ENCODE data around the gene ZNF620.
"Not testable (repeated sequence)": the region's sequence is repeated elsewhere in the genome, so short reads cannot be mapped to it uniquely, and the experiment has no call there.

The ZNF620 gene

DNA sequence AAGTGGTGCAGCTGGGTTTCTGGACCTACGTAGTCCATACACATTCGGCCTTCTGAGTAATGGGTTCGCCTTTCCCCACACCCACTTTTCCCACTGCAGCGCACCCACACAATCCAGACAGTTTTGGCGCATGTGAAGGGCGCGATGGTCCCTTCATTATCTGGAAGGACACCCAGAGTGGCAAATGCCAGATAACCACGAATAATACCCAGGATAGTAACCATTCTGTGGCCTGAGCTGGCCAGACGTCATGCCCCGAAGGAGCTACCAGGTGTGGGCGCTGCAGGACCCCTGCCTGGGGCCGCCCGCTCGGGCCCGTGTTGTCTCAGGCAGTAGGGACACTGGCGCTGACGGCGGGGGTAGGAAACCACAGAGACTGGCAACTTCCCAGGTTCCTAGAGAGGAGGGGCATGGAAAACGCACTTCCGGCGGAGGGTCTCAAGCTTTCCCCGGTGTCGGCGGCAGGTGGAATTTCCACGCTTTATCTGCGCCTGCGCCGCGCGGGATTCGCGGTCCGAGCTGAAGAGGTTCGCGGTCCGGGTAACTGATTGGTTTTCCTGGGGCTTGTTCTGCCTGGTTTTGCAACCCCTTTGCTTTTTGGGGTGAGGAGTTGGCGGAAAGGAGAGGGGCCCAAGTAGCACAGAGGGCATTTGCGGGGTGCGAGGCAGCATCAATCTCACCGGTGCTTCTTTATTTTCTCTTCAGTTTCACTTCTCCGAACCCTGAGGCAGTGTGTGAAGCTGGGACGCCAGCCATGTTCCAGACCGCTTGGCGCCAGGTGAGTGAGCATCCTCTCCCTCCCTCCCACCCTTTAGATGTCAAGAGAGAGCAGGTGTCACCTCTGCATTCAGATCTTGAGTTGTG is at the start of gene ZNF620:
TSS of gene ZNF620 (plus strand) at position 441 of the 864 bp plus-strand sequence. CDS start at position 755, 314 bp downstream.
- DNase-seq, result peak; percentile 77

DNA sequence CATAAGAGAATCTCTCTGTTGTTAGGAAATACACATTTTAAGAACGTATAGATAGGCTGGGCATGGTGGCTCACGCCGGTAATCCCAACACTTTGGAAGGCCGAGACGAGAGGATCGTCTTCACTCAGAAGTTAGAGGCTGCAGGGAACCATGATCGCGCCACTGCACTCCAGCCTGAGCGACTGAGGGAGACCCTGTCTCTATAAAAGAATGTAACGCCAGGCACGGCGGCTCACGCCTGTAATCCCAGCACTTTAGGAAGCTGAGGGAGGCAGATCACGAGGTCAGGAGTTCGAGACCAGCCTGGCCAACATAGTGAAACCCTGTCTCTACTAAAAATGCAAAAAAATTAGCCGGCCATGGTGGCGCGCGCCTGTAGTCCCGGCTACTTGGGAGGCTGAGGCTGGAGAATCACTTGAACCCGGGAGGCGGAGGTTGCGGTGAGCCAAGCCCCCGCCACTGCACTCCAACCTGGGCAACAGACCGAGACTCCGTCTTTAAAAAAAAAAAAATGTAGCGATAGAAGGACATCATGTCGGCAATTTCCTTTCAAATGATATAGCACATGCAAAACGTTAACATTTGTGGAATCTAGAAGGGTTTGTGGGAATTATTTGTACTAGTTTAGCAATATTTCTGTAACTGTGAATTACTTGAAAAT is 49.4 kb upstream of the ZNF620 start:
- no peak for DNase-seq

DNA sequence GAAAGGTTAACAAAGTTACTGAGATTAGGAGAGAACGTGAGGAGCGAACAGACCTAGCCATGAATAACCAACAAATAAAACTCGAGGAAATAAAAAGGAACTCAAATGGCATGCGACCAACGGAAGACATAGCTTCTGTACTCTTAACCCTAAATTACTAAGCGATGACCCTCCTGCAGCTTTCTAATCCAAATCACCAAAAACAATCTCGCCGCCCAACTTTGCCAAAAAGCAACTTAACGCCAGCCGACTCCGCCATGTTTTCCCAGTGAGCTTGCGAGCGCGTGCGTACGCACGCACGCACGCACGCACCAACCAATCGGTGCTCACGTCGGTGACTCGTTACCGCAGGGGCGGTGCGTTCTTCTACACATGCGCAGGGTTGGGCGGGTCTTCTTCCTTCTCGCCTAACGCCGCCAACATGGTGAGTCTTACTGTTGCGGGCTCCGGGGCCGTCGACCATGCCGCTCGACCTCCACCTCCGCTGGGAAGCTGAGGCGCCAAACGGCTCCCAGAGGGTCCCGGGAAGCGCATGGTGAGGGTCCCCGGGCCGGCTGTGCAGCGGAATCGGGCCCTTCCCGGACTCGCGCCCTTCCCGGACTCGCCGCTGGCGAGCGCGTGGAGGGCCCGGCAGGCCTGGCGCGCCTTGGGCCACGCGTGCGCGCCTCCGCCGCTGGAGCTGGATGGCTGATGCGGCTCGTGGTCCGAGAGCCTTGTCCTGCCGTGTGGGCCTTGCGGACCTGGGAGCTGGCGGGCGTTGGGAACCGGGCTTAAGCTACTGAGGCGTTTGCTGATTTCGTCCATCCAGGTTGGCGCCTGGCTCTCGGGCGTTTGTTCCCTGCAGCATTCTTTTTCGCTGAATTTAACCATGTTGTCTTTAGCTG is 48.7 kb upstream of the ZNF620 start, which contains the start of gene RPL14:
TSS of gene RPL14 (plus strand) at position 400 of the 884 bp plus-strand sequence. CDS start at position 533, 133 bp downstream.
- peak; percentile 64 for DNase-seq

DNA sequence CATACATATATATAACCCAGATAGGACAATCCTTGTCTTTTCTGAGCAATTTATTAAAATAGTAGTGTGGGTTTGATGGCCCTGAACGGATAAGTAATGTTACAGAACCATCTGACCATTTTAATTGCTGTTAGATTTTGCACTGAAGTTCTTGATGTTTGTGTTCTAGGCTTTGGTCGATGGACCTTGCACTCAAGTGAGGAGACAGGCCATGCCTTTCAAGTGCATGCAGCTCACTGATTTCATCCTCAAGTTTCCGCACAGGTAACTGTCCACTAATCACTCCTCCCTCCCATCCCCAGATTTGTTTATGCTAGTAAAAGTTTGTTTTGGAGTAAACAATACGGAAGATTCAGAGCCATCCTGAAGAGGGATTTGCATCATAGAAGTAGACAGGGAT is 47.4 kb upstream of the ZNF620 start:
- DNase-seq, result no peak

DNA sequence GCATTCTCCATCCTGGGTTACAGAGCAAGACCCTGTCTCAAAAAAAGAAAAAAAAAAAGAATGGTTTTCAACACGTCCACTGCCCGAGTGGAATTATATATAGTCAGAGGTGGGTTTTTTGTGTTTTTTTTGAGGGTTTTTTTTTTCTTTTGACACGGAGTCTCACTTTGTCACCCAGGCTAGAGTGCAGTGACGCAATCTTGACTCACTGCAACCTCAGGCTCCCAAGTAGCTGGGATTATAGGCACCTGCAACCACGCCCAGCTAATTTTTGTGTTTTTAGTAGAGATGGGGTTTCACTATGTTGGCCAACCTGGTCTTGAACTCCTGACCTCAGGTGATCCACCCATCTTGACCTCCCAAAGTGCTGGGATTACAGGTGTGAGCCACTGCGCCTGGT is 45.4 kb upstream of the ZNF620 start:
- DNase-seq, result not testable (repeated sequence)

DNA sequence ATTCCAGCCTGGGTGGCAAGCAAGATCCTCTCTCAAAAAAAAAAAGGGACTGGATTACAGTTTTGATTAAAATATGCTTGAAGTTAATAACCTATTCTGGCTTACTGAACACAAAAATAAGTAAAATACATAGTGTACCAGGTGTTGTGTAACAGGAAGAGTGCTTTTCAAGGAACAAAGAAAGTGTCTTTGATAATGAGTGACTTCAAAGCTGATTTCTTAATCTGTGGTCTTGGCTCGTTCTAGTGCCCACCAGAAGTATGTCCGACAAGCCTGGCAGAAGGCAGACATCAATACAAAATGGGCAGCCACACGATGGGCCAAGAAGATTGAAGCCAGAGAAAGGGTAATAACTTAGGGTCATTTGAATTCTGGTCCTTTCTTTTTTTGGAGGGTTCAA is 44.7 kb upstream of the ZNF620 start:
- no peak for DNase-seq

DNA sequence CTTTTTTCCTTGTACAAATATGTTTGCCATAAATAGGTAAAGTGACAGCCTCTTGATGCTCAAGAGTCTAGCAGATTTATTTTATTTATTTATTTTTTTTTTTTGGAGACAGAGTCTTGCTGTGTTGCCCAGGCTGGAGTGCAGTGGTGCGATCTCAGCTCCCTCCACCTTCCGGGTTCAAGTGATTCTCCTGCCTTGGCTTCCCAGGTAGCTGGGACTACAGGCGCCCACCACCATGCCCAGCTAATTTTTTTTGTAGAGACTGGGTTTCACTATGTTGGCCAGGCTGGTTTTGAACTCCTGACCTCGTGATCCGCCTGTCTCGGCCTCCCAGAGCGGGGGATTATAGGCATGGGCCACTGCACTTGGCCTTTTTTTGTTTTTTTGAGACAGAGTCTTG is 43.0 kb upstream of the ZNF620 start:
- not testable (repeated sequence) for DNase-seq

DNA sequence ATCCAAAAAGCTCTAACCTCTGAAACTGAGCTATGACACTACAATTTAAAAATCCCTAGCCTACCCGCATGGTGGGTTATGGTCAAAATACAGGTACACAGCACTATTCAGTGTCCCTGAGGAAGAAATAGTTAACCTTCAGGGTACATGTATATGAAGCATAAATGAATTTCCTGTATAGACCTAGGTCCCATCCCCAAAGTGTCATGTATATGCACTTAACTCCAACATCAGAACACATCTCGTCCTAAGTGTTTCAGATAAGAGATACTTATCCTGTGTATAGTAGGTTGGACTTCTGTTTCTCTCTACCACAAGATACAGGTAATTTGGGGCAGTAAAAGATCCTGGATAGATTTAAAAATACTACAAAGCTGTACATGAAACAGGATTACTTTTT is 42.3 kb upstream of the ZNF620 start:
- no peak for DNase-seq

DNA sequence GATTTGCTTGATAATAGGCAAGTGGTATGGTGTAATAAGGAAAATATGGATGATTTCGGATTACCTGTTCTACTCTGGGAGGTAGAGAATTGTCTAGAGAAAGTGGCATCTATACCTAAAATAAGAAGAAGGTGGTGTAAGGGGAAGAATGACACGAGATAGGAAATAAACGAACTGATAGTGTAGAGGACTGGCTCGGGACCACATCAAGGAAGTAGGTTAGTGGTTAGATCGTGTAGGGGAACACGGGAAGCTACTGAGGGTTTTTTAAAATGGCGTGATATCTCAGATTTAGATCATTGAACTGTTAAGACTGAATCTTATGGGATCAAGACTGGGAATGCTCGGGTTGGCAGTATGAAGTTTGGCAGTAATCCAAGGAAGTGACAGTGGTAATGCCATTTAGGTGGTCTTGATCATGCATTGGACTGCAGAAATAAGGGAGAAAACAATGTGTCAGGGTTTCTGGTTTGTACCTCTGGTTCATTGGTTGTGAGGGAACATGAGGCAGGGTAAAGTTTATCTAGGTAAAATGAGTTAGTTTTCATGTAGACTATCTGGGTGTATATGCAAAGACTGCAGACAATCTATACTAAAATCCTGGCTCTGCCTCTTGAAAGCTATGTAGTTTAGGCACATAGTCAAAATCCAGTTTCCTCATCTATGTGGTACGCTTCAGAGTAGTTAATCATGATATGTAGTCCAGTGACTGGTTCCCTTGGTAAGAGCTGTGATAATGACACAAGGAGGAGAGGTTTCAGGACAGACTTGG is 41.3 kb upstream of the ZNF620 start:
- no peak for DNase-seq

DNA sequence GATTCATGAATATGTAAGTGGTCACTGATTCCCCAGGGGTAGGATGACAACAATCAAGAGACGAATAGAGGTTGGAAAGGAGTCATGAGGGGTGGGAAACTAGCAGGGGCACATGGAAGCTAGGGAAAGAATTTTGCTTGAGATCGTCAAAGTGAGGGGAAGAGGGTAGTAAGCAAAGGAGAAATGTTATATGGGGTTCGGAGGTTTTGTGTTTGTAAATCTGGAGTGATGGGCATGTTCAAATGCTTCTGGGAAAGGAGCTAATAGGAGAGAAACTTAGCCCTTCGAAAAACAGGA is 40.8 kb upstream of the ZNF620 start:
- no peak for DNase-seq

DNA sequence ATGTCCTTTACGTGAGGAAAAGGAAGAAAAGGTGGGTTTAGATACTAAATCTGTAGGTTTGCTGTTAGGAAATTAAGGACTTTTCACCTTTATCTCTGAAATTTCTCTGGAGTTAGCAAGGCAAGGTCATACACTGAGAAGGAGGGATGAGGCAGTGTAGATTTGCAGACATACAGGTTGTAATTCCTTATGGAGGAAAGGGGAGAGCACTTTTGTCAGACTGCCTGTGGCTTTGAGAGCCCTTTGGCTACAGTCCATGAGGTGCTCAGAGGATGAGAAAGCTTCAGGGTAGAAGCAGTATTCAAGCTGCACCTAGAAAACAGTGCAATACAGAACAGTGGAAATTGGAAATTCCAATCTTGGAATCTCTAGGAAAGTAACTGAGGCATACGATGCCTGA is 40.4 kb upstream of the ZNF620 start:
- DNase-seq, result no peak

DNA sequence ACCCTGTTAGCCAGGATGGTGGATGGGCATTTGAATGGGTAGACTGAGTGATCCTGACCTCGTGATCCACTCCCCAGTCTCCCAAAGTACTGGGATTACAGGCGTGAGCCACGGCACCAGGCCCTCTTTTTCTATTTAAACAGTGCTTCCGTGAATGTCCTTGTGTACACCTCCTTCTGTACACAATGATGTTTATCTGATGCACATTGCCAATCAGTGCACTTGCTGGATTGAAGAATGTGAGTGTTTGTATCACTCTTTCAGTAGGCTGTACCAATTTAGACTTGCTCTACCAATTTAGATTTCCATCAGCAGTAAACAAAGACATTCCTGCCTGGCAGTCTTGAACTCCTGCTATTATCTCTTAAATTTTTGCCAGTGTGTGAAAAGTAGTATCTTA is 37.8 kb upstream of the ZNF620 start:
- no peak for DNase-seq

DNA sequence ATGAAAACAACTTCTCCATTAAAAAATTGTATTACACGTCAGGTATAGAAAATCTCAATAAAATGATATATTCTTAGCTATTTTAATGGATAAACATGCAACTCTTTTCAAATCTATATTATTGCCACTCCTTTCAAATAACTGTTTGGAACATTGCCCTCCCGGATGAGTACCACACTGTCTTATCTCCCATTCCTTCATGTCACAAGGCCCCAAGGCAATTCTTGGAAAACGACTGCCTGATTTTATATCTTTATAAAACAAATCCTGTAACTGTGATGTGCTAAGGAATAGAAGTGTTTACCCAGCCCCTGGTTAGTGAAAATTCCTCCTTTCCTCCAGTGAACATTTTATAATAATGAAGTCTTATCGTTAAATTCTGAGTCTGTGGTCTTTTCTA is 35.1 kb upstream of the ZNF620 start:
- DNase-seq, result no peak

DNA sequence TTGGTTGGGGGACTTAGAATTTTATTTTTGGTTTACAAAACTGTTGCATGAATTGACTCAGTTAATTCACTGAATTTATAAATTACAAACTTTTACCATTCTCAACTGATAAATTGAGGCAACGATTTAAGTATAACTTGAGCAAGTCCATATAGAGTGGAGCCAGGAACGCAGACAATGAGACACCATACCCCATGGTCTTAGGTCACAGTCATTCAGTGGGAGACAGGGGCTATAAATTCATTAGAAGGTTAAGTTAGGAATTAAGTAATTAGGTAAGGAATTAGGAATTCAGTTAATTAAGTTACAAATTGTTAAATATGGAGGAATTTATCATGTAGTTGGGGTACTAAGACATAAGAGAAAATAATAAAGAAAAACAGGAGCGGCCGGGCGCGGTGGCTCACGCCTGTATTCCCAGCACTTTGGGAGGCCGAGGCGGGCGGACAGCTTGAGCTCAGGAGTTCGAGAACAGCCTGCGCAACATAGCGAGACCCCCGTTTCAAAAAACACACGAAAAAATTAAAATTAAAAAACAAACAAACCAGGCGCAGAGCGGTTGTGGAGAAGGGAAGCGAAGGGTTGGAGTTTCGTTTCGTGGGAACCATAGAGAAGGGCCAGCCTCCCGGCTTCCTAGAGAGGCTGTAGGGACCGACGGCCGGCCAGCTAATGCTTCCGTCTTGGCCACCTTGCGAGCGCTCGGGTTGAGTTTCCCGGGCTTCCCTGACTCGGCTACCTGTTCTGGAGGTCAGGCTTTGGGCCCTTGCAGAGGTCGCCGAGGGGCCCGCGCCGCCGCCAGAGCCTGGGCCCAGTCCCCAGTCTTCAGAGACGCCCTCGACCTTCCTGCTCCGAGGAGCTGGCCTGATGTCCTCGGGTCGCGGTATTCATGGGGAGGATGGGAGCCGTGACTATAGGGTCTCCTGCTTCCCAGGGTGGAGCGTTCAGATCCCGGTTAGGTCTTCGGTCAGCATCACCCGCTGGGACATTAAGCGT is 29.1 kb upstream of the ZNF620 start, which contains the start of gene ZNF619:
TSS of gene ZNF619 (plus strand) at position 645 of the 993 bp plus-strand sequence. CDS start 858 bp downstream, outside the sequence.
- peak; percentile 23 for DNase-seq

DNA sequence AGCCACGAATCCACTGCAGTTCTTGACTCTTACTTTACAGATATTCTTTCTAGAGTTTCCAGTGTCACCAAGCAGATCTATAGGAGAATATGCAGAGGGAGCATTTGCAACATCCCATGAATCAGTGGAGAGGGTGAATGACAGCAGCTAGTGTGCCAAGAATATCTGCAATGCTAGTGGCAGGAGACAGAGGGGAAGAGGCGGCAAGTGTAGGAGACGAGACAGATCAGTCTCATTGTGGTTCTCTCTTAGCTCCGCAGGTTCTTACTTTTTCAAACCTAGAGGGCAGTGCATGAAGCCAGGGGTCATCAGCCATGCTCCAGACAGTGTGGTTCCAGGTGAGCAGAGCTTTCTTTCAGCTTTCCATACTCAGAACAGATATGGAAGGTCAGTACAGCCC is 28.2 kb upstream of the ZNF620 start:
- no peak for DNase-seq

DNA sequence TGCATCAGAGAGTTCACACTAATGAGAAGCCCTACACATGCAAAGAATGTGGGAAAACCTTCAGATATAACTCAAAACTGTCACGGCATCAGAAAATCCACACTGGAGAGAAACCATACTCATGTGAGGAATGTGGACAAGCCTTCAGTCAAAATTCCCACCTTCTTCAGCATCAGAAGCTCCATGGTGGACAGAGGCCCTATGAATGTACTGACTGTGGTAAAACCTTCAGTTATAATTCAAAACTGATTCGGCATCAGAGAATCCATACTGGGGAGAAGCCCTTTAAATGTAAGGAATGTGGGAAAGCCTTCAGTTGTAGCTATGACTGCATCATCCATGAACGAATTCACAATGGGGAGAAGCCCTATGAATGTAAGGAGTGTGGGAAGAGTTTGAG is 18.7 kb upstream of the ZNF620 start:
- no peak for DNase-seq

DNA sequence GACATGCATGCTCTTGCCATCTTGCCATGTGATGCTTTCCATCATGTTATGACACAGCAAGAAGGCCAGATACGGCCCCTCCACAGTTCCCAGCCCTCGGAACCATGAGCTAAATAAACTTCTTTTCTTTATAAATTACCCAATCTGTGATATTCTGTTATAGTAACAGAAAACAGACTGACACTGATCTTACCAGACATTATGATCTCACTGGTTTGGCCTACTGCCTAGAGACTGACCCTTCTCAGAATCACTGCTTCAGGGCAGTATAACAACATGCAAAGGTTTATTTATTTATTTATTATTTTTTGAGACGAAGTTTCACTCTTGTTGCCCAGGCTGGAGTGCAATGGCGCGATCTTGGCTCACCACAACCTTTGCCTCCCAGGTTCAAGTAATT is 14.9 kb upstream of the ZNF620 start:
- DNase-seq, result no peak

DNA sequence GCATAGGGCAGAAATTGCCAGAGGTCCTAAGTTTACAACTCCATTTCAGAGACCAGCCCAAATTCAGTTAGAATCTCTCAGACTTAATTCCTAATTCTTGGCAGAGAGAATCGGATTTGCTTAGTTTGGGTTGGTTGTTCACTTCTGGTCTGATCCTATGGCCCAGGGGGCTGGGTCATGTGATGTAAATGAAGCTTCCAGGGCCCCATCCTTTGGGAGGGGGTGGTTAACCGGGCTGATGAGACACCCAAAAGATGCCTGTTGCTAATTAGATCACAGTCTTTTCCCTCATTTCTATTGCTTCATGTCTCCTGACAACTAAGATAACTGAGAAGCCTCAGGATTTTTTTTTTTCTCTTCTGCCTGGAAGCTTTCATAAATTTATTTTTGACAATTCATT is 11.1 kb upstream of the ZNF620 start:
- no peak for DNase-seq

DNA sequence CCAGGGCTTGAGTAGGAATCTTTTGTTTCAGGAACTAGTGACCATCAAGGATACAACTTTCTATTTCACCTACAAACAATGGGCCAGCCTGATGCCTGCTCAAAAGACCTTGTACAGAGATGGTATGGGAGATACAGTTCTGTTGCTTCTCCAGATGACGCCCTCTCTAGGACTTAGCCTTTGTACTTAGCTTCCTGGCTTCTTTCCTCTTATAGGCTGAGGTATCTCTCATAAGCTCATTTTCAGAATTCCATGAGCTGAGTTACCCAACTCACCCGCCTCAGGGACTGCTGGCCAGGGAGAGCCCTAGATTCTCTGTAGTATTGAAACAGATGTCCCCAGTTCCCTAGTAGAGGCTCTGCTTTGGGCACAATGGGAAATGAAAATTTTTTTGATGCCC is 8.6 kb upstream of the ZNF620 start:
- no peak for DNase-seq

DNA sequence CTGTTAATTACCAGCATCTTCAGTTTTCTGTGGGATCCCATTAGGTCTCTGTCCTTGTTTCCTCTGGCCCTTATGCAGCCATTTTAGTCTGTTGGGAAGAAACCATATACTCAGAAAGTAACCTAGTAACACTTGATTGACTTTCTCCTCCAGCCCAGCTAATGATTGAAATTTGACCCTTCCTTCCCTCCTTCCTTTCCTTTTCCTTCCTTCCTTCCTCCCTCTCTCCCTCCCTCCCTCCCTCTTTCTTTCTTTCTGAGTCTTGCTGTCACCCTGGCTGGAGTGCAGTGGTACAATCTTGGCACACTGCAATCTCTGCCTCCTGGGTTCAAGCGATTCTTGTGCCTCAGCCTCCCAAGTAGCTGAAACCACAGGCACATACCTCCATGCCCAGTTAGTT is 5.9 kb upstream of the ZNF620 start:
- no peak for DNase-seq

DNA sequence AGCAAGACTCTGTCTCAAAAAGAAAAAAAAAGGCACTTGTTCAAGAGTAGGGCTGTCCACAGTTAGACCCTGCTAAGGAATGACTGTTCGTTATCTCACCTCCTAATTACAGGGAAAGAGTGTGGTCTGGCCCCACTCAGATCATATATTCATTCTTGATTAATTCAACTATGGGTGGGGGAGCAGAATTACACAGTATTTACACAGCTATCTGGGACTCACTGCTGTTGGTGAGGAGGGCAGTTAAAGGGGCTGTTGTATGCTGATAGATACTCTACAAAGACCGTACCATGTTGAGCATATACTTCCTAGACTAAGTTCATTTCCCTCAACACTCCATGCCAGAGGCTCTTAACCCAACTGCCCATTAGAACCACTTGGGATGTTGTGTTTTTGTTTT is 3.8 kb upstream of the ZNF620 start:
- no peak for DNase-seq

Data from NCI-H510A treated with DMSO at 0.1 percent for 48 hours (cell line).